WTC11 (cell line): ENCODE results near the gene ABCA1.

Experiments used
- CREB1 ChIP-seq: sonication (generic); formaldehyde crosslinking; IDR thresholded peaks from 2 replicates; pipeline ENCODE4 v1.8.0; 2023; ENCODE audit warnings: mild to moderate bottlenecking, missing genetic modification reagents
- E2F4 ChIP-seq: sonication (generic); formaldehyde crosslinking; IDR thresholded peaks from 2 replicates; pipeline ENCODE4 v1.8.1; 2022; ENCODE audit warnings: low read depth, mild to moderate bottlenecking, moderate library complexity, missing genetic modification reagents, borderline replicate concordance

- no peak for TF ChIP-seq CREB1 (CRISPR knock-in tag)
- no peak for TF ChIP-seq E2F4 (CRISPR knock-in tag)
Measured at GRCh38 chr9:104923289-104923688, 4.7 kb downstream of the ABCA1 start.
